HUES64 (cell line): ENCODE measurements around the gene SPTB.

ENCODE experiments used
- H3K27ac ChIP-seq: 2 replicates; pipeline ENCODE4 v1.7.0; 2013; ENCODE audit warnings: low read depth, low read length, inconsistent platforms
- H3K27me3 ChIP-seq: 2 replicates; pipeline ENCODE4 v1.6.1; 2013; ENCODE audit warnings: mild to moderate bottlenecking, low read length; ENCODE audit not compliant: insufficient read depth
- H3K36me3 ChIP-seq: 2 replicates; pipeline ENCODE4 v1.6.1; 2013; ENCODE audit warnings: mild to moderate bottlenecking, low read length; ENCODE audit not compliant: insufficient read depth
- H3K4me1 ChIP-seq: 2 replicates; pipeline ENCODE4 v1.6.1; 2013; ENCODE audit warnings: mild to moderate bottlenecking, low read length, moderate library complexity; ENCODE audit not compliant: insufficient read depth
- H3K4me3 ChIP-seq: 2 replicates; pipeline ENCODE4 v1.5.1; 2013; ENCODE audit warnings: mild to moderate bottlenecking, low read length, moderate library complexity
- H3K9ac ChIP-seq: 2 replicates; pipeline ENCODE4 v1.6.1; 2013; ENCODE audit warnings: mild to moderate bottlenecking, low read depth, low read length
- H3K9me3 ChIP-seq: 2 replicates; pipeline ENCODE4 v1.6.1; 2013; ENCODE audit warnings: low read depth, low read length; ENCODE audit not compliant: insufficient read depth
- WGBS: fragments of 150-250, 120-280 bp; methylation state at CpG from one replicate; pipeline ENCODE4 v1.1.7; 2013; ENCODE audit warnings: missing lambda C conversion rate; 5-methylcytosine and 5-hydroxymethylcytosine counted together

The SPTB gene

GRCh38 chr14:64755781-64756221 is 123.9 kb downstream of the SPTB start:
- Histone ChIP-seq H3K27me3 (no peaks in the 10 kb centered on the region), H3K27ac (no peak overlapping the region), H3K9ac (no peak overlapping the region), H3K4me3 (no peak overlapping the region), H3K36me3 (no peaks in the 10 kb centered on the region; the same call in 1 of the 2 replicates), H3K4me1 (peaks cover 12% of the 10 kb centered on the region; the same call in 1 of the 2 replicates), H3K9me3 (no peaks in the 10 kb centered on the region)
- WGBS = 95% methylated on average over 8 of the region's 9 CpGs

DNA sequence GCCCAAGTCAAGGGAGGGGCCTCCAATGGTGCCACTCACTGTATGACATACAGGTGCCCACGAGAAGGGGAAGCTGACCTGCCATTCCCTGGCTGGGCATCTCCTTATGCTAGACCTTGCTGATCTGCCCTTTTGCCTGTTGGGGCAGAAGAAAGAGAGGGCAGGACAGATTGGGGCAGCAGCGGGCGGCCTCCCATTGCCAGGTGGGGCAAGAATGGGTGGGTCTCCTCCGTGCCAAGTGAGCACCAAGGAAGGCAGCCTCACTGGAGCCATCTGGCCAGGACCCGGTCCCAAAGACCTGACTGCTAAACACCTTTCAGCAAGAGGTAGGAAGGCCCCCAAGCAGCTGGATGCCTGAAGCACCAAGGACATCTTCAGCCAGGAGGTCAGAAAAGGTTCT is 125.0 kb downstream of the SPTB start:
- Histone ChIP-seq H3K36me3 (peaks cover 7% of the 10 kb centered on the region; the same call in 1 of the 2 replicates), H3K4me1 (peaks cover 12% of the 10 kb centered on the region; the same call in 1 of the 2 replicates), H3K27me3 (no peaks in the 10 kb centered on the region), H3K9ac (no peak overlapping the region), H3K9me3 (no peaks in the 10 kb centered on the region), H3K4me3 (no peak overlapping the region), H3K27ac (no peak overlapping the region)
- 90% methylated on average over 5 of the region's 5 CpGs for WGBS

- Histone ChIP-seq H3K27ac (no peak overlapping the region), H3K4me1 (peaks cover 12% of the 10 kb centered on the region; the same call in 1 of the 2 replicates), H3K36me3 (peaks cover 8% of the 10 kb centered on the region; the same call in 1 of the 2 replicates), H3K9me3 (no peaks in the 10 kb centered on the region), H3K9ac (no peak overlapping the region), H3K4me3 (no peak overlapping the region), H3K27me3 (no peaks in the 10 kb centered on the region)
- WGBS = 90% methylated on average over 4 of the region's 4 CpGs
Measured at GRCh38 chr14:64753999-64754398, 125.7 kb downstream of the SPTB start.

GRCh38 chr14:64753374-64753773 is 126.3 kb downstream of the SPTB start:
- peaks cover 10% of the 10 kb centered on the region; the same call in 1 of the 2 replicates for H3K36me3 ChIP-seq
- 93% methylated on average over 13 of the region's 13 CpGs for WGBS
- H3K27ac ChIP-seq = no peak overlapping the region
- no peak overlapping the region for H3K9ac ChIP-seq
- no peak overlapping the region for H3K4me3 ChIP-seq
- peaks cover 9% of the 10 kb centered on the region; the same call in 1 of the 2 replicates for H3K4me1 ChIP-seq
- no peaks in the 10 kb centered on the region for H3K27me3 ChIP-seq
- H3K9me3 ChIP-seq = no peaks in the 10 kb centered on the region

GRCh38 chr14:64752909-64753308 is 126.8 kb downstream of the SPTB start:
- Histone ChIP-seq H3K4me1 (peaks cover 5% of the 10 kb centered on the region; the same call in 1 of the 2 replicates), H3K27ac (no peak overlapping the region), H3K4me3 (no peak overlapping the region), H3K9me3 (no peaks in the 10 kb centered on the region), H3K9ac (no peak overlapping the region), H3K27me3 (no peaks in the 10 kb centered on the region), H3K36me3 (peaks cover 13% of the 10 kb centered on the region; the same call in 1 of the 2 replicates)
- 89% methylated on average over 6 of the region's 6 CpGs for WGBS

DNA sequence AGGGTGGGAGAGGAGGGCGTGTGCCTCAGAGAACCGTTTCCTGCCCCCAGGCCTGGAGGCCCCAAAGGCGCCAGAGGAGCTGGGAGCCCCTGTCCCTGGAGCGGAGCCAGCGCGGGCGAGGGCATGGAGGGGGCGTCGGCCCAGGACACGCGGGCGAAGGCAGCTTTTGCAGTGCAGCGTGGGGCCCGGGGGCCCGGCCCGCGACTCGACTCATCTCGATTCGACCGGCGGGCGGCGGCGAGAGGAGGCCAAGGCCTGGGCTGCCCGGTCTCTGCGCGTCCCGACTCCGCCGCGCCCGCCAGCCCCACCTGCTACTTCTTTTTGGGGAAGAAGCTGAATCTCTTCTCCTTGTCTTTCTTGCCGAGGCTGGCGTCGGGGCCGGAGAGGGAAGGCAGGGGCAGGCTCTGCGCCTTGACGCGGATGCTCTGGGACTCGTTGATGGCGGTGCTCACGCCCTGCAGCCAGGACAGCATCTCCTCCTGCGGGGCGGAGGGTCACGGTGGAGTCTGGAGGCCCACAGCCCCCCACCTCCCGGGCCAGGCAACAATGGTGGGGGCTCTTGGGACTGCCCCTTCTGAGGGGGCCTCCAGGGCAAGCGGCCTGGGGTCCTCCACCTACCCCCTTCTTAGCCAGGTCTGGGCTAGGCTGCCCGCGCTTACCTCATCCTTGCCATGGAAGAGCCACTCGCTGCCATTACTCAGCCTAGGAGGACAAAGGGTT is 130.6 kb downstream of the SPTB start:
- Histone ChIP-seq H3K4me1 (peaks cover 4% of the 10 kb centered on the region; the same call in 1 of the 2 replicates), H3K27me3 (no peaks in the 10 kb centered on the region), H3K9me3 (no peaks in the 10 kb centered on the region), H3K4me3 (no peak overlapping the region), H3K36me3 (peaks cover 45% of the 10 kb centered on the region), H3K9ac (no peak overlapping the region), H3K27ac (no peak overlapping the region)
- WGBS = 95% methylated on average over 51 of the region's 51 CpGs

GRCh38 chr14:64748521-64748920 is 131.2 kb downstream of the SPTB start:
- H3K4me3 ChIP-seq = no peak overlapping the region
- H3K27ac ChIP-seq = no peak overlapping the region
- 95% methylated on average over 6 of the region's 6 CpGs for WGBS
- H3K4me1 ChIP-seq = peaks cover 4% of the 10 kb centered on the region; the same call in 1 of the 2 replicates
- no peak overlapping the region for H3K9ac ChIP-seq
- H3K36me3 ChIP-seq = peaks cover 52% of the 10 kb centered on the region
- H3K9me3 ChIP-seq = no peaks in the 10 kb centered on the region
- no peaks in the 10 kb centered on the region for H3K27me3 ChIP-seq

- H3K4me1 ChIP-seq = peaks cover 4% of the 10 kb centered on the region; the same call in 1 of the 2 replicates
- H3K27ac ChIP-seq = no peak overlapping the region
- no peaks in the 10 kb centered on the region for H3K27me3 ChIP-seq
- no peak overlapping the region for H3K9ac ChIP-seq
- no peaks in the 10 kb centered on the region for H3K9me3 ChIP-seq
- H3K4me3 ChIP-seq = no peak overlapping the region
- peaks cover 64% of the 10 kb centered on the region for H3K36me3 ChIP-seq
- WGBS = 97% methylated on average over 5 of the region's 5 CpGs
Measured at GRCh38 chr14:64747327-64747726, 132.4 kb downstream of the SPTB start.

- Histone ChIP-seq H3K36me3 (peaks cover 71% of the 10 kb centered on the region), H3K27me3 (no peaks in the 10 kb centered on the region), H3K27ac (no peak overlapping the region), H3K9me3 (no peaks in the 10 kb centered on the region), H3K4me1 (peaks cover 4% of the 10 kb centered on the region; the same call in 1 of the 2 replicates), H3K4me3 (no peak overlapping the region), H3K9ac (no peak overlapping the region)
- 90% methylated on average over 11 of the region's 12 CpGs for WGBS
Measured at GRCh38 chr14:64746298-64747250, 133.1 kb downstream of the SPTB start.

GRCh38 chr14:64745511-64746091 is 134.1 kb downstream of the SPTB start:
- WGBS = 88% methylated on average over 8 of the region's 8 CpGs
- Histone ChIP-seq H3K27ac (no peak overlapping the region), H3K4me3 (no peak overlapping the region), H3K36me3 (peaks cover 81% of the 10 kb centered on the region), H3K9me3 (no peaks in the 10 kb centered on the region), H3K4me1 (peaks cover 4% of the 10 kb centered on the region; the same call in 1 of the 2 replicates), H3K9ac (no peak overlapping the region), H3K27me3 (no peaks in the 10 kb centered on the region)
